ENCODE results near the gene USP25. TPM values are rescaled to one million over a fixed set of nuclear protein-coding genes. Genes with fewer than 3 reads are reported as not detected.

Gene USP25
- total RNA-seq, 1 experiment from 2014 or later = 35.1 TPM

DNA sequence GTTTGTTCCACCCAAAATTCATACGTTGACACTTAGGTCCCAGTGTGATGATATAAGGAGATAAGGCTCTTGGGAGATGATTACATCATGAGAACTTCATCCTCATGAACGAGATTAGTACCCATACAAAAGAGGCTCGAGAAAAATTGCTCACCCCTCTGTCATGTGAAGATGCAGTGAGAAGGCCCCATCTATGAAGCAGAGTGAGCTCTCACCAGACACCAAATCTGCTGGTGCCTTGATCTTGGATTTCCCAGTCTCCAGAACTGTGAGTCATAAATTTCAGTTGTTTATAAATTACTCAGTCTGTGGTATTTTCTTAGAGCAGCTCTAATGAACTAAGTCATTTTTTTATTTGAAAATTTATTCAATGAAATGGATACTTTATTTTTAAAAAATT is 42.6 kb upstream of the USP25 start:
- no peak overlapping the region for H3K18ac ChIP-seq (ENCODE audit: insufficient read length, low read depth, low read length)
- H3K9me3 ChIP-seq (ENCODE audit: control insufficient read depth, low read depth, low read length) = no peaks in the 10 kb centered on the region
- H2BK12ac ChIP-seq (ENCODE audit: insufficient read length, low read depth, low read length) = no peak overlapping the region
- H4K20me1 ChIP-seq (ENCODE audit: control insufficient read depth, insufficient read depth, insufficient read length) = no peaks in the 10 kb centered on the region
- H3K23me2 ChIP-seq (ENCODE audit: insufficient read length, low read depth, low read length, poor library complexity, severe bottlenecking) = no peaks in the 10 kb centered on the region
- no peak overlapping the region for H2BK5ac ChIP-seq (ENCODE audit: insufficient read length, low read length)
- H3K4me1 ChIP-seq (ENCODE audit: insufficient read depth, low read length) = no peaks in the 10 kb centered on the region
- no peaks in the 10 kb centered on the region for H3K79me1 ChIP-seq (ENCODE audit: insufficient read depth, low read depth, low read length, poor library complexity, severe bottlenecking)
- H3K4me3 Mint-ChIP-seq = no peak overlapping the region
- H3K4me2 ChIP-seq (ENCODE audit: insufficient read depth, insufficient read length, low read length) = no peak overlapping the region
- H3K56ac ChIP-seq (ENCODE audit: insufficient read length, low read depth, low read length) = no peak overlapping the region
- H3K36me3 Mint-ChIP-seq (ENCODE audit: insufficient read depth in 1 of 3, low read depth in 3 of 3) = no peaks in the 10 kb centered on the region; a peak in 1 of 7 replicates
- no peak for TF ChIP-seq CTCF (conservative IDR thresholded peaks at IDR 0.05)
- H4K8ac ChIP-seq (replicated peaks; ENCODE audit: insufficient read length, low read depth, low read length) = no peak overlapping the region
- H2BK15ac ChIP-seq (ENCODE audit: low read depth, low read length) = no peak overlapping the region
- H3K27ac ChIP-seq (ENCODE audit: insufficient read length, low read depth, low read length) = no peak overlapping the region
- no peak overlapping the region for H2BK20ac ChIP-seq (ENCODE audit: low read depth, low read length, poor library complexity, severe bottlenecking)
- H2BK120ac ChIP-seq (ENCODE audit: low read depth, low read length, poor library complexity, severe bottlenecking) = no peak overlapping the region
- no peak overlapping the region for H3K4ac ChIP-seq (ENCODE audit: low read depth, low read length)
- no peak overlapping the region for H3K9ac ChIP-seq (ENCODE audit: extremely low read depth, insufficient read length, low read length)
- no peaks in the 10 kb centered on the region; the same call in none of the 2 replicates for H3K27me3 Mint-ChIP-seq (ENCODE audit: low read depth)
- no peak overlapping the region for H2AFZ ChIP-seq (ENCODE audit: low read length)
- H3K27ac Mint-ChIP-seq = no peak overlapping the region
- H3K14ac ChIP-seq (ENCODE audit: insufficient read depth, low read length) = no peak overlapping the region
- H2AK5ac ChIP-seq (ENCODE audit: insufficient read length, low read length) = no peak overlapping the region
- H4K91ac ChIP-seq (ENCODE audit: insufficient read length, low read depth, low read length) = no peak overlapping the region
- no peaks in the 10 kb centered on the region for H3K27me3 ChIP-seq (ENCODE audit: insufficient read depth, low read length)
- no CpG with 5 or more reads among the region's 3 CpGs for WGBS (ENCODE audit: extremely low coverage, insufficient read length, low lambda C conversion rate)
- H3K79me2 ChIP-seq (ENCODE audit: insufficient read depth, low read length) = no peaks in the 10 kb centered on the region
- no peak overlapping the region for H3K23ac ChIP-seq (ENCODE audit: insufficient read length, low read depth, low read length)
- H4K5ac ChIP-seq (ENCODE audit: insufficient read length, low read depth, low read length) = no peak overlapping the region
- no peaks in the 10 kb centered on the region; a peak in 1 of 5 replicates for H3K9me3 Mint-ChIP-seq
- H3T11ph ChIP-seq (ENCODE audit: low read length) = no peak overlapping the region
- DNase-seq = no peak
- no peaks in the 10 kb centered on the region for H3K4me1 Mint-ChIP-seq
